ES-I3 (cell line): ENCODE measurements around the gene OR6M1.

Source experiments
- H3K36me3 ChIP-seq: 2 replicates; pipeline ENCODE4 v1.6.1; 2013; ENCODE audit warnings: mild to moderate bottlenecking, low read length, control low read depth, moderate library complexity; ENCODE audit not compliant: insufficient read depth
- H3K4me1 ChIP-seq: 2 replicates; pipeline ENCODE4 v1.6.1; 2013; ENCODE audit warnings: mild to moderate bottlenecking, control low read depth, low read length; ENCODE audit not compliant: insufficient read depth
- H3K9ac ChIP-seq: 2 replicates; pipeline ENCODE4 v1.6.1; 2013; ENCODE audit warnings: low read depth, mild to moderate bottlenecking, low read length, moderate library complexity
- H3K9me3 ChIP-seq: 2 replicates; pipeline ENCODE4 v1.6.1; 2013; ENCODE audit warnings: mild to moderate bottlenecking, low read length, moderate library complexity; ENCODE audit not compliant: control insufficient read depth, insufficient read depth

The OR6M1 gene

GRCh38 chr11:123762422-123762821 is 43.7 kb downstream of the OR6M1 start:
- peaks cover 8% of the 10 kb centered on the region; the same call in 1 of the 2 replicates for H3K9me3 ChIP-seq
- H3K36me3 ChIP-seq: no peaks in the 10 kb centered on the region
- no peak overlapping the region for H3K9ac ChIP-seq
- no peaks in the 10 kb centered on the region for H3K4me1 ChIP-seq

- Histone ChIP-seq H3K9me3 (peaks cover 8% of the 10 kb centered on the region; the same call in 1 of the 2 replicates), H3K9ac (no peak overlapping the region), H3K4me1 (no peaks in the 10 kb centered on the region; the same call in 1 of the 2 replicates), H3K36me3 (no peaks in the 10 kb centered on the region)
Measured at GRCh38 chr11:123760894-123761293, 45.3 kb downstream of the OR6M1 start.

GRCh38 chr11:123757976-123758375 is 48.2 kb downstream of the OR6M1 start:
- Histone ChIP-seq H3K4me1 (no peaks in the 10 kb centered on the region; the same call in 1 of the 2 replicates), H3K9ac (no peak overlapping the region), H3K36me3 (no peaks in the 10 kb centered on the region), H3K9me3 (peaks cover 8% of the 10 kb centered on the region; the same call in 1 of the 2 replicates)

GRCh38 chr11:123755813-123756212 is 50.3 kb downstream of the OR6M1 start:
- Histone ChIP-seq H3K36me3 (no peaks in the 10 kb centered on the region), H3K4me1 (no peaks in the 10 kb centered on the region; the same call in 1 of the 2 replicates), H3K9ac (no peak overlapping the region), H3K9me3 (no peaks in the 10 kb centered on the region)
